ENCODE results near the gene NCR3LG1.
"Not testable (repeated sequence)": the region's sequence is repeated elsewhere in the genome, so short reads cannot be mapped to it uniquely, and the experiment has no call there.

Gene NCR3LG1

DNA sequence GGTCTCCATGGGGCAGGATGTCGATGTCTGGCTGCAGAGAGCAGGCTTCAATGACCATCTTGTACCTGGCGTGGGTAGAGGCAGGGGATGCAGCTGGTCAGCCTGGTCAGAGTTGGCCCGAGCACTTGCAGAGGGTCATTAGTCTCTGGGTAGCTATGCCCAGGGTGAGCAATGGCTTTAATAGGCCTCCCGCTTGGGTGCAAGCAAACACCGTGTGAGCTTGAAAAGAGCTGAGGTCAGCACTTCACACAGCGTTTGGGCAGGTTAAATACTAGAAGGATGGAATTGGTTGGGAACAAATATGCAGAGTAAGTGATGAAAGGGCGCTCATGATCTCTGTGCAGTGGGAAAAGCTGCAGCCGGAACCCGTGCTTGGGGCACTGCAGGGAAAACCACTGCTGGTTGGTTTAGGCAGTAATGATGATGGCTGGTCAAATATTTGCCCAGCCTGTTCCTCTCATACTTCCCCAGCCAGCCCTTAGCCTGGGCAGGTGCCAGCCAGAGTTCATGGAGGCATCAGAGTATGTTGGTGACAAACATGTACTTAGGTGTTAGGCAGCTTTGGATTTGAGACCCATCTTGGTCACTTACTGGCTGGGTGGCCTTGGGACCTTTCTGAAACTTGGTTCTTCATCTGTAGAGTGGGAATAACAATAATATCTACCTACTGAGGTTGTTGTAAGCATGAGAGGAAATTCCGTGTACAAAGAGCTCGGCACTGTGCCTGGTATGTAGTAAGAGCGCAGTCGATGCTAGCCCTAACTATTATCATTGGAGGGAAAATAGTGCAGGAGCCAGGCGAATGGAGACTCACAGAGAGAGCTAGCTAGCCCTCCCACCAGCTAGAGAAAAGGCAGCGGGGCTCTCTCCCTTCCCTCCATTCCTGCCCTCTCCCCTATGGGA, 62.1 kb downstream of the NCR3LG1 start:
- DNase-seq: no peak

DNA sequence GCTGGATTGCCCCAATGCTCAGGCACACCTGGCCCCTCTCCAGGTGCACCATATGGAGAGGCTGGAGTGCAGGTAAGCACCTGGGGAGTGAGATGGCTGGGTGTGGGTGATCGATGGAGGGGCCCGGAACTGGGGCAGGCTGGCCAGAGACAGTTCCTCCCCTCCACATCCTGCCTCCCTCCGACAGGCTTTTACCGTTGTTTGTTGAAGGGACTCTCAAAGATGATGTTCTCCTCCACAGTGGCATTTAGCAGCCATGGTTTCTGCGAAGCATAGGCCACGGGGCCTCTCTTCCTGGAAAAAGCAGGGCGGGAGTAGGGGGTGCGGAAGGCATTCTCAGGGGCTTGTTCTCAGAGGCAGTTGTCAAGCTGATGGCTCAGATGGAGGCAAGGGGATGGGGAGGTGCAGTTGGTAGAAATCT, 62.7 kb downstream of the NCR3LG1 start:
- DNase-seq: no peak

DNA sequence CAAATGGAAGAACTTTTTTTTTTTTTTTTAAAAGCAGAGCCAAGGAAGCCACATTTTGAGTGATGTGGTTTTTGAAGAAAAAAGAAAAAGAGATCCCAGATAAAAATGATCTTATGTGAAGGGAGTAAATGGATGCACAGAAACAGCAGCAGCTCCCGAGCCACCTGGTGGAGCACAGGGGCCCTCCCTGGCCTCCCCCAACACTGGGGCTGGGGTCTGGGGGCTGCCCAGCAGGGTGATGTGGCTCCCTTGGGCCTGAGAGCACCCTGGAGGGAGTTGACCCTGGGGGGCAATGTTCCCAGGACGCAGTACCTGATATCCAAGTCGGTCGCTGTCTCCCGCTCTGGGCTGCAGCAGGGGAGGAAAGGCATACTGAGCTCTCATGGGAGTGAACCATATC, 63.4 kb downstream of the NCR3LG1 start:
- no peak for DNase-seq

DNA sequence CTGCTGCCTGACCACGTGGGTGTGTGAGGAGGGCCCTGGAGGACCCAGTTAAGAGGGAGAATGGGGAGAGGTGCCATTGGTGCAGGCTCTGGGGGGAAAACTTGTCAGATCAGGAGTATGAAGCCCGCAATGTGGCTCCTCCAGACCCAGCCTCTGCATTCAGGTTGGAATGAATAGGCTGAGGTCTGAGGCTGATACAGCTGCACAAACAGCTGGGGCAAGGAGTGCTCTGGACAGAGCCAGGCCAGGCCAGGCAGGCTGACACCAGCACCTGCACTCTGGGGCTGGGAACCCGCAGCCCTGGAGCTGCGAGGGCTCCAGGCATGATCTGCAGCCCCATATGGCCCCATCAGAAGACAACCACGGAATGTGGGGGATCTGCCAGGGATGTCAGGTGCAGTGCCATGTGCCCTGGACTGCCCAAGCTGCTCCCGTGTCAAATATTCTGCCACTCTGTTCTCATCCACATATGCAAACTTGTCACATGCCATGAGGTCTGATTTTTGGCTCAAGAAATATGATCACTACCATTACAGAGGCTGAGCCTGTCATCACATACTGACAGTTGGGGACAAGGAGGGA, 64.0 kb downstream of the NCR3LG1 start:
- no peak for DNase-seq

DNA sequence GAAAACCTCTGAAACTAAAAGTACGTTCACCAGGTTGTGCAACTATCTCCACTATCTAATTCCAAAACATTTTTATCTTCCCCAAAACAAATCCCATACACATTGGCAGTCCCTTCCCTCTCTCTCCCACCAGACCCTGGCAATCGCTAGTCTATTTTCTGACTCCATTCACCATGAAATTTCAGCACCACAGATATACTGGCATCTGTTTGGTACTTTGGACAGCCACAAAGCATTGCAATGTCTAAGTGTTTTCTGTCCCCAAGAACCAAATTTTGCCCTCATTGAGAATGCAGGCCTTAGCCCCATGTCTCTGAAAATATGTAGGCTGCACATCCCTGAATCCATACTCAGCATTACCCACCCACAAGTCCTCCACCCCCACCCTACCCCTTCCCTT, 64.9 kb downstream of the NCR3LG1 start:
- DNase-seq: no peak

DNA sequence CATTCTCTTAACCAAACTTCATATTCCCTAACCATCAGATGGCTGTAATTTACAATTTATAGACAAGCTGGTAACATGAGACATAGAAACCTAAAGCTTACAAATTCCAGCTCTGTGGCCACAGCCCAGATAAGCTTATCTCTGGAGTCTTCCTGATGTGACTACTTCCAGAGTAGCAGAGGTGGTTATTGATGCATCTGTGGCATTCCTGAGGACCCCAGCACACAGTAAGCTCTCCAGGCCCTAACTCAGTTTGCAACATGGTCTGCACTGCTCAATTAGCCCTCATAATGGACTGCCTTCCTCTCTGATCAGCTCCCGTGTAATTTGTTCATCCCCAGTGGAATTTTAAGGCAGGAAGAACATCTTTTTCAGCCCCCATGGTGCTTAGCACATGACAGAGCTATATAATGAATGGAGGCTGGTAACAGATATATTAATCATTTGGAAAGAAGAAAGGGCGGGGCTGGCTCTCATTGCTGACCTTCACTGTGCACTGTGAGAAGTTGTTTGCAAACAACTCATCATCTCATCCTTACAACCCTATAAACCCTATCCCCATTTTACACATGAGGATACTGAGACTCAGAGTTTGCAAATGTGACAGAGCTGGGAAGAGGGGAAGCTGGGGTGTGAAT, 67.0 kb downstream of the NCR3LG1 start:
- DNase-seq: no peak

DNA sequence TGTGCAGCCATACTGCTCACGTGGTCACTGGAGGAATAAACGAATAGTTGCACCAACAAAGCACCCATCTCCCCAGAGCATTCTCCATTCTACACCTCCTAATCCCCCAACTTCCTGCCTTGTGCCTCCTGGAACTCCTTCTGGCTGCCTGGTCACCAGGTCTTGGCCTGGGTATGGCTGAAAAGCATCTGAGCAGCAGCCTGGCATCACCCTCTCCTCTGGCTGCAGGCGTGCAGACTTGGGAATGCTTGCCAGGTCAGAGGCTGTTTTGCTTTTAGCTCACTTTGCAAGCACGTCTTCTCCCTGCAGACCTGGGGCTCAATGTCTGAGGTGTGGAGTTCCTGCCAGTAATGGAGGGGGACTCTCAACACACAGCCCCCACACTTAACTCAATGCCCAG, 70.2 kb downstream of the NCR3LG1 start:
- DNase-seq: no peak

DNA sequence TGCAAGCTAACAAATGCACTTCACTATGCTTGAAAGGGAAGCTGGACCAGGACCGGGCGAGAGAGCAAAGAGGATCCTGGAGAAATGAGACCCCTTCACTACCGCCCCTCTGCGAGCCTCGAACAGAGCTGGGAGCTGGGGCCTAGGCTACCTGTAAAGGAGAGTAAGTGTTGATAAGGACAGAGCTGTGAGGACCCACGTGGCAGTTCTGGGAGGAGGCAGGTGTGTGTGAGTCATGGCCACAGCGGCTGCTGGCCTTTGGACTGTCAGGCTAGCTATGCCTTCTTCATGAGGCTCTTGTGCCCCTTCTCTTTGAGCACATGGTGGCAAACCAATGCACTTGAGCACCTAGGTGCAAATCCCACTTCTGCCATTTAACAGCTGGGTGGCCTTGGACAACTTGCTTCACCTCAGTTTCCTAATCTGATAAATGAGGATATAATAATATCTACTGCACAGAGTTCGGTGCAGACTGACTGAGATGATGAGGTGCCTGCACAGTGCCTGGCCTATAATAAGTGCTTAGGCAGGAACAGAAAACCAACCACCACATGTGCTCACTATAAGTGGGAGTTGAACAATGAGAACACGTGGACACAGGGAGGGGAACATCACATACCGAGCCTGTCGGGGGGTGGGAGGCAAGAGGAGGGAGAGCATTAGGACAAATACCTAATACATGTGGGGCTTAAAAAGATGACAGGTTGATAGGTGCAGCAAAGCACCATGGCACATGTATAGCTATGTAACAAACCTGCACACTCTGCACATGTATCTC, 72.1 kb downstream of the NCR3LG1 start:
- DNase-seq: no peak

DNA sequence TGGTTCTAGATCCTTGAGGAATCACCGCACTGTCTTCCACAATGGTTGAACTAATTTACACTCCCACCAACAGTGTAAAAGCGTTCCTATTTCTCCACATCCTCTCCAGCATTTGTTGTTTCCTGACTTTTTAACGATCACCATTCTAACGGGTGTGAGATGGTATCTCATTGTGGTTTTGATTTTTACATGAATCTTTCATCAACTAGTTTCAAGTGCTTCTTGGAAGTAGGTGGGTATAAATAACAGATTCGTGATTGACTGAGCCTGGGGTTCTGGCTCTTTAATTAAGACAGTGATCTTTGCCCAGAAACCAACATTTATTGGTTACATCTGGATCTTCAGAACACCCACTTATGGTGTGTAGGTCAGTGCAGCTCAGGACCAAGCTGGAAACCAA, 74.6 kb downstream of the NCR3LG1 start:
- DNase-seq: not testable (repeated sequence)
